ENCODE measurements around the gene MINDY4B.

MINDY4B gene

GRCh38 chr3:150829408-150829807, 75.8 kb downstream of the MINDY4B start:
- H3K27me3 ChIP-seq (ENCODE audit: control insufficient read depth, low read length), result peaks cover 13% of the 10 kb centered on the region
- no peaks in the 10 kb centered on the region for H3K9me3 ChIP-seq (ENCODE audit: control insufficient read depth, insufficient read depth, low read length)
- H3K36me3 ChIP-seq (ENCODE audit: control insufficient read depth, low read length), result no peaks in the 10 kb centered on the region
- H3K27ac ChIP-seq (ENCODE audit: low read depth, low read length), result no peak overlapping the region
- no peak overlapping the region for H3K4me2 ChIP-seq (ENCODE audit: low read length)
- no peak for TF ChIP-seq CTCF (IDR thresholded peaks at IDR 0.05; ENCODE audit: low read depth, low read length, poor library complexity, severe bottlenecking)
- TF ChIP-seq EZH2phosphoT487 (IDR thresholded peaks at IDR 0.05; ENCODE audit: borderline replicate concordance, low read length), result no peak
- no peaks in the 10 kb centered on the region for H3K4me1 ChIP-seq (ENCODE audit: control insufficient read depth, low read length)
- no peaks in the 10 kb centered on the region for H3K79me2 ChIP-seq (ENCODE audit: control insufficient read depth, low read length)
- H3K9me2 ChIP-seq (replicated peaks; ENCODE audit: control insufficient read depth, low read length), result no peaks in the 10 kb centered on the region
- H3F3A ChIP-seq (ENCODE audit: control insufficient read depth, insufficient read depth), result no peaks in the 10 kb centered on the region
- no peak overlapping the region for H3K4me3 ChIP-seq (ENCODE audit: low read length)
- H4K20me1 ChIP-seq (ENCODE audit: control insufficient read depth, insufficient read depth, low read depth, low read length), result no peaks in the 10 kb centered on the region

GRCh38 chr3:150828997-150829396, 76.2 kb downstream of the MINDY4B start:
- H3K36me3 ChIP-seq (ENCODE audit: control insufficient read depth, low read length), result no peaks in the 10 kb centered on the region
- no peak overlapping the region for H3K4me2 ChIP-seq (ENCODE audit: low read length)
- H3K9me3 ChIP-seq (ENCODE audit: control insufficient read depth, insufficient read depth, low read length), result no peaks in the 10 kb centered on the region
- H3K4me3 ChIP-seq (ENCODE audit: low read length), result no peak overlapping the region
- H3K9me2 ChIP-seq (replicated peaks; ENCODE audit: control insufficient read depth, low read length), result no peaks in the 10 kb centered on the region
- no peaks in the 10 kb centered on the region for H3K79me2 ChIP-seq (ENCODE audit: control insufficient read depth, low read length)
- no peaks in the 10 kb centered on the region for H3F3A ChIP-seq (ENCODE audit: control insufficient read depth, insufficient read depth)
- no peaks in the 10 kb centered on the region for H4K20me1 ChIP-seq (ENCODE audit: control insufficient read depth, insufficient read depth, low read depth, low read length)
- H3K4me1 ChIP-seq (ENCODE audit: control insufficient read depth, low read length), result no peaks in the 10 kb centered on the region
- H3K27ac ChIP-seq (ENCODE audit: low read depth, low read length), result no peak overlapping the region
- peaks cover 13% of the 10 kb centered on the region for H3K27me3 ChIP-seq (ENCODE audit: control insufficient read depth, low read length)
- TF ChIP-seq CTCF (IDR thresholded peaks at IDR 0.05; ENCODE audit: low read depth, low read length, poor library complexity, severe bottlenecking) (no peak), EZH2phosphoT487 (IDR thresholded peaks at IDR 0.05; ENCODE audit: borderline replicate concordance, low read length) (no peak)

GRCh38 chr3:150828261-150828660, 77.0 kb downstream of the MINDY4B start:
- Histone ChIP-seq H3K9me2 (replicated peaks; ENCODE audit: control insufficient read depth, low read length) (no peaks in the 10 kb centered on the region), H3K4me2 (ENCODE audit: low read length) (no peak overlapping the region), H3K4me1 (ENCODE audit: control insufficient read depth, low read length) (no peaks in the 10 kb centered on the region), H3K9me3 (ENCODE audit: control insufficient read depth, insufficient read depth, low read length) (no peaks in the 10 kb centered on the region), H3K36me3 (ENCODE audit: control insufficient read depth, low read length) (no peaks in the 10 kb centered on the region), H3K27me3 (ENCODE audit: control insufficient read depth, low read length) (peaks cover 13% of the 10 kb centered on the region), H3F3A (ENCODE audit: control insufficient read depth, insufficient read depth) (no peaks in the 10 kb centered on the region), H3K4me3 (ENCODE audit: low read length) (no peak overlapping the region), H4K20me1 (ENCODE audit: control insufficient read depth, insufficient read depth, low read depth, low read length) (no peaks in the 10 kb centered on the region), H3K79me2 (ENCODE audit: control insufficient read depth, low read length) (no peaks in the 10 kb centered on the region), H3K27ac (ENCODE audit: low read depth, low read length) (no peak overlapping the region)
- TF ChIP-seq EZH2phosphoT487 (IDR thresholded peaks at IDR 0.05; ENCODE audit: borderline replicate concordance, low read length) (no peak), CTCF (IDR thresholded peaks at IDR 0.05; ENCODE audit: low read depth, low read length, poor library complexity, severe bottlenecking) (no peak)
